NCI-H2227 (cell line): ENCODE measurements around the gene BOD1L1.

Experiments used
- DNase-seq: peaks from one replicate; lab custom pipeline; 2025; ENCODE audit not compliant: unreplicated experiment; lab: John Stamatoyannopoulos, UW

BOD1L1 gene

GRCh38 chr4:13627606-13628311 is at the start of gene BOD1L1:
Gene BOD1L1, minus strand, starts transcription at chr4:13627725. Its CDS starts 138 bp downstream, at chr4:13627587.
- DNase-seq = peak; percentile 89

- DNase-seq = no peak
Measured at GRCh38 chr4:13674971-13675370, 47.4 kb upstream of the BOD1L1 start.

- no peak for DNase-seq
Measured at GRCh38 chr4:13673167-13673566, 45.6 kb upstream of the BOD1L1 start.

GRCh38 chr4:13670456-13671160 is 43.1 kb upstream of the BOD1L1 start:
- no peak for DNase-seq

GRCh38 chr4:13665701-13666660 is 38.5 kb upstream of the BOD1L1 start:
- DNase-seq = no peak

GRCh38 chr4:13659341-13660070 is 32.0 kb upstream of the BOD1L1 start:
- no peak for DNase-seq

GRCh38 chr4:13656569-13657405 is 29.3 kb upstream of the BOD1L1 start:
- DNase-seq = peak; percentile 30

- peak; percentile 76 for DNase-seq
Measured at GRCh38 chr4:13654162-13654797, 26.8 kb upstream of the BOD1L1 start.

GRCh38 chr4:13653766-13654161 is 26.2 kb upstream of the BOD1L1 start:
- DNase-seq = no peak

- DNase-seq = no peak
Measured at GRCh38 chr4:13647031-13647430, 19.5 kb upstream of the BOD1L1 start.

- no peak for DNase-seq
Measured at GRCh38 chr4:13645075-13645474, 17.6 kb upstream of the BOD1L1 start.

- DNase-seq = no peak
Measured at GRCh38 chr4:13642170-13642950, 14.8 kb upstream of the BOD1L1 start.

GRCh38 chr4:13641084-13641483 is 13.6 kb upstream of the BOD1L1 start:
- no peak for DNase-seq

GRCh38 chr4:13640149-13640940 is 12.8 kb upstream of the BOD1L1 start:
- DNase-seq = no peak

DNA sequence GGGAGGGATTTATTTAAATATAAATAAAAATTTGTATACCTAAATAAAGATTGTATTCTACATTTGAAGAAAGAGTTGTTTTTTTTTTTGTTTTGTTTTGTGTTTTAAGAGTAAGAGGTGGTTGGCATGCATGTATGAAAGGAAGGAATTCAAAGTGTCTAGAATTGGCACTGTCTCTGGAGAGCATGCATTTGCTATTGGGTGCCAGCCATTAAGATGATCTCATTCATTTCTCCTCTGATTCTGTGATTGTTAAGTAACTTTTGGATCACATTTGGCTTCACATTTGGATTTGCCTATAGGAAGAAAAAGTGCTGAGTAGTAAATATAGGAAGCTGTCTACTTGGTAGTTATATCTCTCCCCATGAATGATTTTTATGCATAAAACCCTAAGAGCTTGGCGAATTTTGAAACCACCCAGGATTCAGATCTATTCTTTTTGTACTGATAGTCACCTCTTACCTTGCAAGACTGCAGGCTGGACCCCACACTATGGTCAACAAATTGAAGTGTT is 7.8 kb upstream of the BOD1L1 start:
- DNase-seq = no peak

DNA sequence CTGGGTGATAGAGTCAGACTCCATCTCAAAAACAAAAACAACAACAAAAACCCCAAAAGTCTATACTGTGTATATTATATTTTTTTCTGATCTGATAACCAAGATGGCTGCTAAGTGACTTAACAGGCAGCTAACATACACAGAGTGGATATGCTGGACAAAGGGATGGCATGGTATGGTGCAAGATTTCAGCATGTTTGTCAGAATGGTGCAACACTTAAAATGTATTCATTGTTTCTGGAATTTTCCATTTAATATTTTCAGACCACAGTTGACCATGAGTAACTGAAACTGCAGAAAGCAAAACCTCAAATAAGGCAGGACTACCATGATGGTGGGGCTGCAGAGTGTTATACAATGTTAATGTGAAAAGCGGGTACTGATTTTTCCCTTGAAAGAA is 6.1 kb upstream of the BOD1L1 start:
- no peak for DNase-seq

GRCh38 chr4:13627178-13627605 is 333 bp downstream of the BOD1L1 start:
- peak; percentile 30 for DNase-seq
